Measurements from ENCODE around the gene FNTB.

GRCh38 chr14:65015391-65015790 lies 28.7 kb downstream of the FNTB start:
- no peak for TF ChIP-seq CTCF (IDR thresholded peaks at IDR 0.05)
- no peak for TF ChIP-seq POLR2A (IDR thresholded peaks at IDR 0.05)
